Measurements from ENCODE around the gene REX1BD.

The REX1BD gene

DNA sequence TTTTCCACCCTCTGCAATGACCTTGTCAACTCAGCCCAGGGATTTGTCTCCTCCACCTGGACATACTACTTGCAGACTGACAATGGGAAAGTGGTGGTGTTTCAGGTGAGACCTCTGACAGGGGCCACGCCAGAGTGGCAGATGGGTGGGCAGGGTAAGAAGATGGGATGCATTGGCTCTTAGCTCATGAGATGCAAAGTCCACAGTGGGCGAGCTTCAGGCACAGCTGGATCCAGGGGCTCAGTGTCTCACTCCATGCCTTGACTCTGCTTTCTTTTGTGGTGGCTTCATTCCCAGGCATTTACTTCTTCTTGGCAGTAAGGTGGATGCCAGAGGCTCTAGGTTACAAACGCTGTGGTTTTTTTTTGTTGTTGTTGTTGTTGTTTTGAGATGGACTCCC is 27.4 kb downstream of the REX1BD start:
- no peak for DNase-seq (ENCODE audit: low spot score)

DNA sequence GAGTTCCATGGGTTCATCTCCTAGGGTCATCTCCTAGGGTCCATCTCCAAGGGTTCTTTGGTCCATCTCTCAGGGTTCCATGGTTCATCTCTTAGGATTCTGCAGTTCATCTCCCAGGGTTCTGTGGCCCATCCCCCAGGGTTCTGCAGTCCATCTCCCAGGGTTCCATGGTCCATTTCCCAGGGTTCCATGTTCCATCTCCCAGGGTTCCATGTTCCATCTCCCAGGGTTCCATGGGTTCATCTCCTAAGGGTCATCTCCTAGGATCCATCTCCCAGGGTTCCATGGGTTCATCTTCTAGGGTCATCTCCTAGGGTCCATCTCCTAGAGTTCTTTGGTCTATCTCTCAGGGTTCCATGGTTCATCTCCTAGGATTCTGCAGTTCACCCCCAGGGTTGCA is 29.0 kb downstream of the REX1BD start:
- DNase-seq (ENCODE audit: low spot score), result no peak

GRCh38 chr19:18618236-18618635 is 29.6 kb downstream of the REX1BD start:
- DNase-seq (ENCODE audit: low spot score), result no peak

GRCh38 chr19:18620311-18620710 is 31.7 kb downstream of the REX1BD start:
- no peak for DNase-seq (ENCODE audit: low spot score)

- DNase-seq (ENCODE audit: low spot score), result no peak
These were observed 32.3 kb downstream of the REX1BD start for GRCh38 chr19:18620902-18621301.

DNA sequence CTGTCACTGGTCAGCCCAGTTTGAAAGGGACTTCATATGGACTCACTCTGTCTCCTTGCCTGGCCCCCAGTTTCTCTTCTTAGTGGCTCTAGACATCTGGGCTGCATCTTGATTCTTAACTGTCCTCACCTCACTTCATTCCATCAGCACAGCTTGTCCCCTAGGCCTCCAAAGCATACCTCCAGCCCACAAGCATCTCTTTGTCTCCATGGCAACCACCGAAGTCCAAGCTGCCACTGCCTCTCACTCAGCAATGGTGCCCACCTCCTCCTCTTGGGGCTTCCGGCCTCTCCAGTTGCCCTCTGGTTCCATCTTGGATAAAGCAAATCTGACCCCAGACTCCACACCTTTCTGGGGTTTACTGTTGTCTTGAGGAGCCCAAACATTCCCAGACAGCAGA is 38.3 kb downstream of the REX1BD start:
- DNase-seq (ENCODE audit: low spot score), result no peak

- DNase-seq (ENCODE audit: low spot score), result no peak
These were observed 40.8 kb downstream of the REX1BD start for GRCh38 chr19:18629166-18630088.

DNA sequence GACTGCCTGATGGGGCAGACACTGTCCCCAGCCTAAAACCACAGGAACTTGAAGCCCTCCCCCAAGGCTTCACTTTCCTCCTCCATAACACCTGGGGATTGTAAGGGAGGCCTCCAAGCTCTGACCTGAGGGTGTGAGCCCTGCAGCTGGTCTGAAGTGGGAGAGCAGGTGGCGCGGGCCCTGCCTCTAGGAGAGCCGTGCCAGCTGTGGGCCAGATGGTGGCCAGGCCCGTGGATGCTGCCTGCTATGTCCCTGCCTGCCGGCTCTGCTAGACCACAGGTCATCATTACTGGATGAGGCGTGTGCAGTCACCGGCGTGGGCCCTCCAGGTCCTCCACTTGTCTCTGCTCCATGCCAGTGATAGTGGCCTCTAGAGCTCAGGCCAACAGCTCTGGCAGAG is 44.7 kb downstream of the REX1BD start:
- peak; percentile 54 for DNase-seq (ENCODE audit: low spot score)

- DNase-seq (ENCODE audit: low spot score), result no peak
These were observed 46.2 kb downstream of the REX1BD start for GRCh38 chr19:18634612-18635297.

DNA sequence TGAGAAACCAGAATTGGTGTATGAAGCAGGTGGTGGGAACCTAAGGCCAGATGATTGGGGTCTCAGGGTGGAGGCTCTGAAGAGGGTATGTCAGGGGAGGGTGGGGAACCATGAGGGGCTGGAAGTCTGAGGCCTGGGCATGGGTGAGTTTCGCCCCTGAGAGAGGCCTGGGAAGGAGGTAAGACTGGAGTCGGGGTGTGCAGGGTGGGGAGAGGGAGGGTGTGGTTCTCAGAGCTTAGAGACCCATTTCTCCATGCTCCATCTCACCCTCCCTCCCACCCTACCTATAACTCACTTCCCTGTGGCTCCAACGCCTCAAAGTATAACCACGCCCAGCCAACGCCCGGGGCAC is 47.2 kb downstream of the REX1BD start:
- DNase-seq (ENCODE audit: low spot score), result no peak

- peak; percentile 97 for DNase-seq (ENCODE audit: low spot score)
These were observed 47.8 kb downstream of the REX1BD start for GRCh38 chr19:18636183-18636968.

DNA sequence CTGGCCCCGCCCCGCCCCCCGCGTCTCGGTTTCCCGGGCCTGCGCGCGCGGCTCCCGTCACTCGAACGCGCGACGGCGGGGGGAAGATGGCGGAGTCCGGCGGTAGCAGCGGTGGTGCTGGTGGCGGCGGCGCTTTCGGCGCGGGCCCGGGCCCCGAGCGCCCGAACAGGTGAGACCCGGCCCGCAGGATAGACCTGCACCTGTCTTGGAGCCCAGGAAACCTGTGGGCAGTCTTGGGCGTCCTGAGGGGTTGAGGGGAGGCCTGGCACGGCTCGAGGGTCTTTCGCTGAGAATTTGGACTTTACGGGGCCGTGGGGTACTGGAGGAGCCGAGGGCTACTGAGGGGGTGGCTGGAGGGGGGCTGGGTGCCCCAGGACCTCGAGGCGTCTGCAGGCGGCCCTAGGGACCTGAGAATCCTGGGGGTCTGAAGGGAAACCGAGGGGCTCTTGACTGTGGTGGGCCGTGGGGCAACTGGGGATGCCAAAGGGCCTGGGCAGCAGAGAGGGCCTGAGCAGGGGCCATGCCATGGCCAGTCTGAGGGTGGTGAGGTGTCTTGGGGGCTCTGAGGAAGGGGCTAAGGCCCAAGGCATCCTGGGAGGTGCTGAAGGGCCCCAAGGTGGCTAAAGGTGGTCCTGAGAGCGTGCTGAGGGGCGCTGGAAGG is 48.5 kb downstream of the REX1BD start, which contains the start of gene KLHL26:
KLHL26 (plus strand) TSS at position 60 of the 661 bp plus-strand sequence; CDS start at position 87, 27 bp downstream.
- DNase-seq (ENCODE audit: low spot score), result no peak

DNA sequence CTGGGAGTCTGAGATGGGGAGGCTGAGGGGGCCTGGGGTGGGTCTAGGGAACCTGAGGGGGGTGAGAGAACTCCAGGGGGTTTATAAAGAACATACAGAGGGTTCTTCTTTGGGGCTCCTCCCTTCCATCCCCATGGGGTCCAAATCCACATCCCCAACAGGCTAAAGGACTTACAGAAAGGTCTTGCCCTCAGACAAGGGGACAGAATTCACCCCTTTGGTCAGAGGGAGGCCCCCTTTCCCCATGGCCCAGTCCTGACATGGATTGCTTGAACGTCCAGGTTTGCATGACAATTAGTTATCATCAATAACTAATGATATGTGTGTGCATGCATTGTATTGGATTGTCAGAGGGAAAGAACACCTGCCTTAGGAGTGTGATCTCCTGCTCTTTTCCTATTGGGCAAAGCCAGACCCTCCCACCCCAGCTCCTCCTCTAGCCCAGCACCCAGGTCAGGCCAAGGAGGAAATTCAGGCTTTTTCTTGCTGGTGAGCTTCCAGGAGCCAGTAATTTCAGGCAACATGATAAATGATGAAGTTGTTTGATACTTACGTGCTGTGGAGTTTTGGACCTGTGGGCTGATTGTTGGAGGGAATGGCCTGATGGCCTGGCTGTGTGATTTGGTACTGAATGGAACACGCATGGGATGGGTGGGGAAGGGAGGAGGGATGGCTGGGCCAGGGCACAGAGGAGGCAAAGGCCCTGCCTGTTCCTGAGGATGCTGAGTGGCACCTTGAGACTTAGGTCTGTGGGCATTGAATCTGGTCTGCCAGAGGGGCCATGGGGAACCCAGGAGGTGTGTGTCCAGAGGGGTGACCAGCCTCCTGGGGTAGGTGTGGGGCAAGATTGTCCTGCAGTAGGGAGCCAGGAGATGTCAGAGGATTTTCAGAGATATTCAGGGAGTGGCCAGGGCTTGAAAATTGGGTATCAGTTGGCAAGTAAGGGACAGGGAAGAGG is 49.4 kb downstream of the REX1BD start:
- DNase-seq (ENCODE audit: low spot score), result no peak

DNA sequence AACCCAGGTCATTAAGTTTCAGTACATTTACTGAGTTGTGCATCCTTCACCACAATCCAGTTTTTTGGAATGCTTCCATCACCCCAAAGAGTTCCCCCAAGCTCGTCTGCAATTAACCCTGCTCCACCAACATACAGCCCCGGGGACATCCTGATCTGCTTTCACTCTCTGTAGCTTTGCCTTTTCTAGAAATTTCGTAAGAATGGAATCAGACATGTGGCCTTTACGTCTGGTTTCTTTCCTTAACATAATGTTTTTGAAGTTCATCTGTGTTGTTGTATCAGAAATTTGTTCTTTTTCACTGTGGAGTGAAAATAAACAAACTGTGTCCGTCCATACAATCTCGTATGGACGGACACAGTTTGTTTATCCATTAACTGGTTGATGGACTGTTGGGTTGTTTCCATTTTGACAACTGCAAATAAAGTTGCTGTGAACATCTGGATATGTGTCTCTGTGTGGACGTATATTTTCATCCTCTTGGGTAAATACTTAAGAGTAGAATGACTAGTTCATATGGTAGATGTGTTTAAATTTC is 51.2 kb downstream of the REX1BD start:
- DNase-seq (ENCODE audit: low spot score), result no peak

All from NAMALWA (cell line).